CD4-positive, alpha-beta T cell treated with Interleukin-12 subunit alpha and Interleukin-12 subunit beta, for 1 hour (primary cell): ENCODE results near the gene DMXL2.

Source experiments
- DNase-seq: peaks from one replicate; pipeline ENCODE4 v3.0.0-alpha.2; 2020

The DMXL2 gene

GRCh38 chr15:51401872-51402517 lies 220.6 kb downstream of the DMXL2 start:
- DNase-seq: no peak

- no peak for DNase-seq
Measured at GRCh38 chr15:51401051-51401780, 221.4 kb downstream of the DMXL2 start.

GRCh38 chr15:51398626-51399025 lies 223.9 kb downstream of the DMXL2 start:
- DNase-seq: no peak
